GM12878 (cell line): ENCODE measurements around the gene BTBD9. TPM values are rescaled to one million over a fixed set of nuclear protein-coding genes. Genes with fewer than 3 reads are reported as not detected.
A peak's percentile ranks its signal among the peaks of the same experiment; 100 is the strongest.

Experiments used
- ATAC-seq: fragments of 200-7000 bp; cut with Tn5 transposase; 3 replicates; pipeline ENCODE4 v1.9.1; 2020; ENCODE audit warnings: mild to moderate bottlenecking, moderate library complexity
- BruUV-seq: library from RNA; stranded (reverse); fragments of 400-500 nt; replicated peaks from 2 replicates; lab custom pipeline; 2021; lab: Mats Ljungman, UMichigan
- CTCF ChIA-PET: fragments of 300-600 bp; sonication (Branson Sonifier 250); formaldehyde crosslinking; extraction: SDS; loops from one replicate; lab custom pipeline; 2021; ENCODE audit warnings: inconsistent platforms; lab: Yijun Ruan, JAX
- POLR2A ChIA-PET: fragments of 350-600 bp; formaldehyde crosslinking; extraction: SDS; loops from one replicate; lab custom pipeline; 2021; ENCODE audit warnings: inconsistent platforms; lab: Charles Lee
- RAD21 ChIA-PET: fragments of 300-600 bp; sonication (Branson Sonifier 250); formaldehyde crosslinking; loops from one replicate; lab custom pipeline; 2023; ENCODE audit warnings: antibody characterized with exemption; ENCODE audit not compliant: unreplicated experiment; lab: Charles Lee
- SMC1A ChIA-PET: fragments of 300-600 bp; sonication (Branson Sonifier 250); formaldehyde crosslinking; loops from one replicate; lab custom pipeline; 2023; ENCODE audit not compliant: unreplicated experiment, uncharacterized antibody; lab: Charles Lee
- DNase-seq: peaks from one replicate; pipeline ENCODE4 v3.0.0-alpha.2; 2011; ENCODE audit warnings: low read depth, low spot score
- FAIRE-seq: peaks from 3 replicates; lab custom pipeline; 2011; peaks lifted over from hg19 to GRCh38; lab: Jason Lieb, UNC
- H2AFZ ChIP-seq: 2 replicates; pipeline ENCODE4 v1.6.0; 2011; ENCODE audit warnings: low read depth, low read length, control low read depth; ENCODE audit not compliant: control insufficient read depth
- H3K27ac ChIP-seq: 2 replicates; pipeline ENCODE4 v1.5.1; 2011; ENCODE audit warnings: control low read depth; ENCODE audit not compliant: control insufficient read depth, insufficient read depth
- H3K27me3 ChIP-seq, 2 experiments: replicated peaks in 1 of 2; 2 replicates each; pipeline versions ENCODE4 v1.6.0 to v1.6.1; 2011; ENCODE audit warnings: low read length in 1 of 2; ENCODE audit not compliant: control insufficient read depth in 2 of 2, insufficient read depth in 2 of 2
- H3K36me3 ChIP-seq, 2 experiments: 2 replicates each; pipeline ENCODE4 v1.5.1; 2011; ENCODE audit warnings: low read length in 1 of 2; ENCODE audit not compliant: control insufficient read depth in 2 of 2, insufficient read depth in 2 of 2
- H3K4me1 ChIP-seq: 2 replicates; pipeline ENCODE4 v1.6.1; 2011; ENCODE audit warnings: mild to moderate bottlenecking, low read length, moderate library complexity, mixed read lengths; ENCODE audit not compliant: control insufficient read depth, insufficient read depth
- H3K4me2 ChIP-seq: 2 replicates; pipeline ENCODE4 v1.6.0; 2011; ENCODE audit warnings: control low read depth; ENCODE audit not compliant: control insufficient read depth, insufficient read depth
- H3K4me3 ChIP-seq: fragments of 200-600 bp; sonication (generic); 2 replicates; pipeline ENCODE4 v1.5.1; 2016
- H3K79me2 ChIP-seq: 2 replicates; pipeline ENCODE4 v1.6.0; 2011; ENCODE audit warnings: low read length; ENCODE audit not compliant: control insufficient read depth, insufficient read depth
- H3K9ac ChIP-seq: 2 replicates; pipeline ENCODE4 v1.8.0; 2011; ENCODE audit warnings: low read length, control low read depth, mixed read lengths; ENCODE audit not compliant: control insufficient read depth, insufficient read depth
- H3K9me3 ChIP-seq: replicated peaks from 3 replicates; pipeline ENCODE4 v1.5.1; 2011; ENCODE audit warnings: mild to moderate bottlenecking, low read length; ENCODE audit not compliant: control insufficient read depth, insufficient read depth
- H4K20me1 ChIP-seq: 2 replicates; pipeline ENCODE4 v1.6.0; 2011; ENCODE audit not compliant: control insufficient read depth, insufficient read depth
- CBFB ChIP-seq: IDR thresholded peaks from 2 replicates; pipeline ENCODE4 v1.6.1; 2016; ENCODE audit warnings: antibody characterized with exemption, low read depth
- CREM ChIP-seq: IDR thresholded peaks from 2 replicates; pipeline ENCODE4 v1.6.1; 2014; ENCODE audit warnings: antibody characterized with exemption, low read depth
- ESRRA ChIP-seq: IDR thresholded peaks from 2 replicates; pipeline ENCODE4 v1.6.1; 2012; ENCODE audit warnings: mild to moderate bottlenecking, low read length, improper control_type of control experiment
- ETV6 ChIP-seq, 2 experiments: fragments of 450-650 bp in 1 of 2; IDR thresholded peaks in 1 of 2; conservative IDR thresholded peaks in 1 of 2; 2 replicates each; pipeline ENCODE4 v1.6.1; 2014; ENCODE audit warnings: antibody characterized with exemption in 1 of 2, borderline replicate concordance in 1 of 2, low read depth in 1 of 2, mild to moderate bottlenecking in 1 of 2, moderate library complexity in 1 of 2
- HDAC2 ChIP-seq: fragments of 200-600 bp; sonication (generic); IDR thresholded peaks from 2 replicates; pipeline ENCODE4 v1.6.1; 2017
- IKZF2 ChIP-seq, 2 experiments: fragments of 450-650 bp; IDR thresholded peaks; 2 replicates each; pipeline ENCODE4 v1.6.1; 2017; ENCODE audit warnings: mild to moderate bottlenecking in 2 of 2, moderate library complexity in 2 of 2
- IRF3 ChIP-seq: fragments of 450-650 bp; IDR thresholded peaks from 2 replicates; pipeline ENCODE4 v1.6.1; 2014; ENCODE audit warnings: mild to moderate bottlenecking
- IRF4 ChIP-seq: IDR thresholded peaks from 2 replicates; pipeline ENCODE4 v1.6.1; 2011; ENCODE audit warnings: low read depth, low read length
- JUNB ChIP-seq: IDR thresholded peaks from 2 replicates; pipeline ENCODE4 v1.6.1; 2016; ENCODE audit warnings: antibody characterized with exemption, mild to moderate bottlenecking
- JUND ChIP-seq: IDR thresholded peaks from 2 replicates; pipeline ENCODE4 v1.6.1; 2012; ENCODE audit warnings: low read depth, mild to moderate bottlenecking, low read length, improper control_type of control experiment, moderate library complexity
- MEF2A ChIP-seq: IDR thresholded peaks from 2 replicates; pipeline ENCODE4 v1.6.1; 2011; ENCODE audit warnings: low read depth, mild to moderate bottlenecking, low read length, moderate library complexity; ENCODE audit not compliant: insufficient read depth
- NFIC ChIP-seq: IDR thresholded peaks from 2 replicates; pipeline ENCODE4 v1.6.1; 2012; ENCODE audit warnings: low read depth, mild to moderate bottlenecking, inconsistent platforms, low read length, moderate library complexity
- NR2F1 ChIP-seq: fragments of 450-650 bp; conservative IDR thresholded peaks from 2 replicates; pipeline ENCODE4 v1.6.1; 2017; ENCODE audit warnings: mild to moderate bottlenecking
- PBX3 ChIP-seq: IDR thresholded peaks from 2 replicates; pipeline ENCODE4 v1.6.1; 2011; ENCODE audit warnings: mild to moderate bottlenecking, low read depth, low read length, moderate library complexity; ENCODE audit not compliant: insufficient replicate concordance
- RAD21 ChIP-seq: IDR thresholded peaks from 2 replicates; pipeline ENCODE4 v1.6.1; 2011; ENCODE audit warnings: mild to moderate bottlenecking, low read depth, low read length, moderate library complexity; ENCODE audit not compliant: insufficient read depth
- RAD51 ChIP-seq: fragments of 450-650 bp; IDR thresholded peaks from 2 replicates; pipeline ENCODE4 v1.6.1; 2016; ENCODE audit warnings: moderate library complexity, mild to moderate bottlenecking, inconsistent platforms
- RBBP5 ChIP-seq: fragments of 200-600 bp; sonication (generic); conservative IDR thresholded peaks from 2 replicates; pipeline ENCODE4 v1.6.1; 2016
- RCOR1 ChIP-seq: conservative IDR thresholded peaks from 2 replicates; pipeline ENCODE4 v1.6.1; 2012; ENCODE audit warnings: low read depth, low read length, improper control_type of control experiment
- RELB ChIP-seq: fragments of 450-650 bp; IDR thresholded peaks from 2 replicates; pipeline ENCODE4 v1.6.1; 2017; ENCODE audit warnings: low read depth, mild to moderate bottlenecking, moderate library complexity
- RUNX3 ChIP-seq: IDR thresholded peaks from 2 replicates; pipeline ENCODE4 v1.6.1; 2012; ENCODE audit warnings: low read length, inconsistent platforms
- SIN3A ChIP-seq: IDR thresholded peaks from 2 replicates; pipeline ENCODE4 v1.6.1; 2012; ENCODE audit warnings: low read depth, low read length, improper control_type of control experiment
- SPI1 ChIP-seq: IDR thresholded peaks from 2 replicates; pipeline ENCODE4 v1.6.1; 2011; ENCODE audit warnings: low read depth, mild to moderate bottlenecking, low read length, moderate library complexity, borderline replicate concordance; ENCODE audit not compliant: insufficient read depth
- SRF ChIP-seq, 2 experiments: IDR thresholded peaks; 2 replicates each; pipeline ENCODE4 v1.6.1; 2011; ENCODE audit warnings: low read depth in 2 of 2, low read length in 2 of 2, mild to moderate bottlenecking in 1 of 2, moderate library complexity in 1 of 2
- SUPT20H ChIP-seq: IDR thresholded peaks from 2 replicates; pipeline ENCODE4 v1.6.1; 2011; ENCODE audit warnings: low read depth, mild to moderate bottlenecking, low read length, moderate library complexity, borderline replicate concordance; ENCODE audit not compliant: control insufficient read depth
- WGBS: methylation state at CpG from one replicate; pipeline ENCODE4 v1.1.6; 2016; ENCODE audit warnings: low lambda C conversion rate; ENCODE audit not compliant: insufficient replicate concordance, insufficient coverage; ENCODE audit errors: missing lambda C conversion rate; 5-methylcytosine and 5-hydroxymethylcytosine counted together
- in situ Hi-C: fragments of 300-500 bp; cut with MboI; formaldehyde crosslinking; loops from 9 replicates; pipeline ENCODE4 v1.14.3; 2018; ENCODE audit warnings: mixed read lengths
- intact Hi-C: fragments of 100-400 bp; cut with micrococcal nuclease; formaldehyde crosslinking; loops from one replicate; pipeline ENCODE4 v1.14.2; 2022; ENCODE audit not compliant: unreplicated experiment
- polyA plus RNA-seq, 11 experiments: library from polyadenylated mRNA; depleted of rRNA in 4 of 11; unstranded in 6 of 11; stranded (reverse) in 5 of 11; fragments of >200 nt; fragmentation: Nextera tagmentation in 4 of 11; fragmentation: Illumina TruSeq in 1 of 11; extraction: Ambion mirVana in 4 of 11; extraction: Trizol in 1 of 11; gene quantifications; 1 replicate in 1 of 11; 2 replicates in 10 of 11; pipeline versions ENCODE4 v1.2.1 to v1.2.3, GENCODE V29; 2011 to 2016; ENCODE audit warnings: inconsistent platforms in 2 of 11, missing spikeins in 2 of 11, low read depth in 1 of 11
- total RNA-seq, 4 experiments: library from RNA; depleted of rRNA in 3 of 4; stranded (reverse); fragments of >200 nt in 3 of 4; fragmentation: Illumina TruSeq in 1 of 4; extraction: Trizol in 1 of 4; gene quantifications; 2 replicates each; pipeline versions ENCODE4 v1.2.1 to v1.2.3, GENCODE V29; 2013 to 2021

Gene BTBD9
- total and polyA plus RNA-seq, 10 of the 15 experiments (the other 5 are each of a cell fraction or from before 2014, with no cell fraction given) = 0.22 to 8.6 (median 4.6) TPM

GRCh38 chr6:38354037-38354381 lies 285.7 kb downstream of the BTBD9 start:
- ChIA-PET POLR2A (no interaction called here), RAD21 (no interaction called here), SMC1A (interaction anchor here (0.7 to 1.0 kb wide), 4 partner anchors 10 to 622 kb away, joined by 3 read pairs; no protein-coding TSS in a partner anchor), CTCF (interaction anchor here (1.2 kb wide), 1 partner anchor 13 kb away, joined by 5 read pairs; no protein-coding TSS in a partner anchor)
- no TSS peak for BruUV-seq
- peaks cover 32% of the 10 kb centered on the region for H3K4me1 ChIP-seq
- in situ Hi-C loops = no loop called here
- no peak overlapping the region for H2AFZ ChIP-seq
- H3K4me2 ChIP-seq = peak overlapping the region; percentile 90
- no peaks in the 10 kb centered on the region for H4K20me1 ChIP-seq
- FAIRE-seq (peak; percentile 23), ATAC-seq (peak; percentile 67), DNase-seq (no peak)
- H3K36me3 ChIP-seq = no peaks in the 10 kb centered on the region
- no peaks in the 10 kb centered on the region for H3K9me3 ChIP-seq
- no peak overlapping the region; the same call in 1 of the 2 replicates for H3K9ac ChIP-seq
- WGBS = 40% methylated on average over 1 of the region's 1 CpG
- no peaks in the 10 kb centered on the region for H3K27me3 ChIP-seq
- intact Hi-C loops = no loop called here
- H3K4me3 ChIP-seq = peak overlapping the region; percentile 38
- no peaks in the 10 kb centered on the region for H3K79me2 ChIP-seq
- H3K27ac ChIP-seq = peak overlapping the region; percentile 62
- 0 out of 2 replicates have a peak, but pooled peaks have one; percentile 1 for TF ChIP-seq MEF2A
- peak; percentile 25; the same call in 1 of the 2 replicates for TF ChIP-seq RUNX3
- TF ChIP-seq NFIC = peak; percentile 52; the same call in 1 of the 2 replicates
- TF ChIP-seq JUND = no peak
- TF ChIP-seq ETV6 (conservative IDR thresholded peaks at IDR 0.05 in 1 of 2, IDR thresholded peaks at IDR 0.05 in 1 of 2; ENCODE audit: borderline replicate concordance in 1 of 2, low read depth in 1 of 2) = no peak
- TF ChIP-seq SPI1 = peak; percentile 80
- no peak for TF ChIP-seq ESRRA
- TF ChIP-seq RAD21 = no peak
- no peak for TF ChIP-seq RCOR1
- no peak for TF ChIP-seq HDAC2
- no peak for TF ChIP-seq SUPT20H
- no peak for TF ChIP-seq IRF4
- no peak for TF ChIP-seq IRF3
- no peak for TF ChIP-seq RAD51
- TF ChIP-seq RBBP5 = no peak
- no peak for TF ChIP-seq NR2F1
- TF ChIP-seq CREM = 0 out of 2 replicates have a peak, but pooled peaks have one; percentile 0
- peak; percentile 36; the same call in 1 of the 2 replicates for TF ChIP-seq JUNB
- TF ChIP-seq CBFB = no peak
- no peak for TF ChIP-seq PBX3
- no peak for TF ChIP-seq RELB
- peak in 1 of 2 experiments; percentile 41; a peak in 1 of 4 replicates for TF ChIP-seq IKZF2 (IDR thresholded peaks at IDR 0.05)
- no peak for TF ChIP-seq SRF (IDR thresholded peaks at IDR 0.05; ENCODE audit: low read depth in 2 of 2, low read length in 2 of 2)
- TF ChIP-seq SIN3A = no peak
